Fibroblast of skin of right quadriceps (primary cell): Measurements from ENCODE around the gene TMEM154.
"Not testable (repeated sequence)": the region's sequence is repeated elsewhere in the genome, so short reads cannot be mapped to it uniquely, and the experiment has no call there.

Experiments used
- DNase-seq: peaks from one replicate; pipeline ENCODE4 v3.0.0-alpha.2; 2013

The TMEM154 gene

DNA sequence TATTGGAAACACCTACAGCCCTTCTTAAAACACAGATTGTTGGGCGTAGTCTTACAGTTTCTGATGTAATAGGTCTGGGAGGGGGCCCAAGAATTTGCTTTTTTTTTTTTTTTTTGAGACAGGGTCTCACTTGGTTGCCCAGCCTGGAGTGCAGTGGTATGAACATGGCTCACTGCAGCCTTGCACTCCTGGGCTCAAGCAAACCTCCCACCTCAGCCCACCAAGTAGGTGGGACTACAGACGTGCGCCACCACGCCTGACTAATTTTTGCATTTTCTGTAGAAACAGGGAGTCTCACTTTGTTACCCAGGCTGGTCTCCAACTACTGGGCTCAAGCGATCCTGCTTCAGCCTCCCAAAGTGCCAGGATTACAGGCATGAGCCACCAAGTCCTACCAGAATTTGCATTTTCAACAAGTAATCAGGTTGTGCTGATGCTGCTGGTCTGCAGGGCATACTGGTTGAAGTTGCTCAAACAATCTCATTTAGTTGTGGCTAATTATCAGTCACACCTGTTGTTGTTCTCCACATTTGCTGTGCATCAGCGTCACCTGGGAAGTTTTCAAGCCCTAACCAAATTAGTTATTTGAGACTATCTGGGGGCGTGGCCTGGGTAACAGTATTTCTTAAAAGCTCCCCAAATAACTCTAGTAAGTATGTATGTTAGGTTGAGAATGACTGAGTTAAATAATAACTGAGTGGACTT is 14.0 kb downstream of the TMEM154 start:
- no peak for DNase-seq

DNA sequence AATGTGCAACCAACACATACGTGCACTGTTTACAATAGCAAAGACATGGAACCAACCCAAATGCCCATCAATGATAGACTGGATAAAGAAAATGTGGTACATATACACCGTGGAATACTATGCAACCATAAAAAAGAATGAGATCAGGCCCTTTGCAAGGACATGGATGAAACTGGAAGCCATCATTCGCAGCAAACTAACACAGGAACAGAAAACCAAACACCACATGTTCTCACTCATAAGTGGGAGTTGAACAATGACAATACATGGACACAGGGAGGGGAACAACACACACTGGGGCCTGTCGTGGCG is 15.8 kb downstream of the TMEM154 start:
- not testable (repeated sequence) for DNase-seq

DNA sequence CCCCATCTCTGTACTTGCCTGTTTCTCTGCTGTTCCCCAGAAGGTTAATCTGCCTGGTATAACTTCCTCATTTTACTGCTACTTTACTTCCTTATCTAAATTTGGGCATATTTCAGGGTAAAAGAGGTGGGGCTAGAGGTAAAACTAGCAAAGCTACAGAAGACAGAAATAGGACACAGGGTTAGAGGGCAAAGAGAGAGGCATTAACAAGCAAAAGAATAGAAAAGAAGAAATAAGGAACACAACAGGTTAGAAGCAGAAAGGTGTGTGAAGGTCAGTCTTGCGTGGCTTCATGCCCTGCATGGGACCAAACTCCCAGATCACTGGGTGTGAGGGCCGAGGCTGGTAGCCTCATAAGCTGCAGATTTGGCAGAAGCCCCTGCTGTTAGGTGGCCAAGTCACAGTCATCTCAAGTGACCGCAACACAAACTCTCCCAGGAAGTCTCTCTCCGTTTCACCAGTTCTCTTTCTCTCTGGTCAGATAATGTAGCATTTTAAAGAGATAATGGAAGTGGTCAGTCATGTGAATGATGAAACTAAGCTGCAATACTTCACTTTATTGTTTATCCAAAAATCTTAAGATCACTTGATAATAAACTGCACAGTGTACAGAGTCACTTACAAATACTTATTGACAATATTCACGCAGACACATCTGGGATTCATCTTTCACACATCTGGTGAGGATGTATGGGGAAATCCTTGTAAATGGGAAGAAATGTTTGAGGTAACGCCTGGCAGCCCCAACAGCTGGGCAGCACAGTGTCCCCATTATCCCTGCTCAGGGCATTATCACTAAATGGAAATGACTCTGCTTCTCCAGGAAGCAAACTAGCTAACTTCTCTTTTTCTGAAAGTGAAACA is 16.4 kb downstream of the TMEM154 start:
- DNase-seq: no peak

- DNase-seq: no peak
These were observed 18.1 kb downstream of the TMEM154 start for GRCh38 chr4:152661649-152662048.

DNA sequence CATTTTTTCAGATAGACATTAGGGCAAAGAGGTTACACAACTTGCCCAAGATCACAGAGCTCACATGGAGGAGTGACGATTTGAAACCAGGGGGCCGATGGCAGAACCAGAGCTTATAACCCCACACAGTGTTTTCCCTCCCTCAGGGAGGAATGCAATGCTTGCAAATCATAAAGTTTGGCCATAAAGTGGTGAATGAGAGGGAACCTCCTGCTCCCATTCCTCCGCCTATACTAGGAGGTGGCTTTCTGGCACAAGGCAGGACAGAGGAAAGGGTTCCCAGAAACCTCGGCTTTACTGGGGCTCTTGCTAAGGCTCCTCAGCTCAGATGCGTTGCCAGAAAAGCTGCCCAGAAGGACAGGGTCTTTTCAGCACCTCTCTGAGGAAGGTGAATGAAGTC is 19.3 kb downstream of the TMEM154 start:
- DNase-seq: no peak

DNA sequence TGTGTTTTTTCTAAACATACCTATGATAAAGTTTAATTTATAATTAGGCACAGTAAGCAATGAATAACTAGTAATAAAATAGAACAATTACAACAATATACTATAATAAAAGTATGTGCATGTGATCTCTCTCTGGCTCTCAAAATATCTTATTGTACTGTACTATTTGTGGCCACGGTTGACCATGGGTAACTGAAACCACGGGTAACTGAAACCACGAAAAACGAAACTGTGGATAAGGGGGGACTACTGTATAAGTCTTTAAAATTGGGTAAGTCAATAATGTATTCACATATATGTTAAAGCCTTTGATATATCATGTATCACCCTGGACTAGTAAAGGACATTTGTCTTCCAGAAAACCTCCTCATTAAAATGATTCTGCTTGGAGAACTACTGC is 20.0 kb downstream of the TMEM154 start:
- no peak for DNase-seq

GRCh38 chr4:152657657-152658056 is 22.1 kb downstream of the TMEM154 start:
- no peak for DNase-seq

GRCh38 chr4:152655272-152656129 is 24.3 kb downstream of the TMEM154 start:
- DNase-seq: no peak

DNA sequence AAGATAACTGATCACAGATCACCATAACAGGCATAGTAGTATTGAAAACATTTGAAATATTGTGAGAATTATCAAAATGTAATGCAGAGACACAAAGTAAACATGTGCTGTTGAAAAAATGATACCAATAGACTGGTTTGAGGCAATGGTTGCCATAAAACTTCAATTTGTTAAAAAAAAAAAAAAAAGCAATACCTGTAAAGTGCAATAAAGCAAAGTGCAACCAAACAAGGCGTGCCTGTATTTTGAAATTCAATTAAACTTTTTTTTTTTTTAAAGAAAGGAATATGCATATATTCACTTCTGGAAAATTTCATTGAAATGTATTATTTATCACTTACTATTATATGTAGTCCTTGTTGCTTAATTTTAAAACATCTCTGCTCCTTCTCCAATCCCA is 27.7 kb downstream of the TMEM154 start:
- no peak for DNase-seq

GRCh38 chr4:152651473-152652060 is 28.2 kb downstream of the TMEM154 start:
- no peak for DNase-seq

GRCh38 chr4:152646221-152646620 is 33.6 kb downstream of the TMEM154 start:
- no peak for DNase-seq

DNA sequence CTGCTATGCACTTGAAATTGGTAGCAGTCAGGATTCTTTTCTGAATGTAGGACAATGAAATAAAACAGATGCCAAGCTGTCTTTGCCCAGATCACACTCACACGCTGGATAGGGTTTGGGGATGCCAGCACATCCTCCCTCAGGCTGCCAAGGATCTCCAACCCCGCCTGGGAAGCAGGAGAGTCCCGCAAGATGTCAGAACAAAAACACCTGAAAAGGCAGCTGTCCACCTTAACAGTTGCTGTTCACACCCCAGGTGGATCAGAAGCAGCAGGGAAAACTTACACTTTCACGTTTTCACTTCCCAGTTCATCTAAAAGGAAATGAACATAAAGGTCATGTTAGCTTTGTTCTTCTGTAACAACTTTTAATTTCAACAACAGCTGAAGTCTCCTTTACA is 35.7 kb downstream of the TMEM154 start:
- no peak for DNase-seq

GRCh38 chr4:152643153-152644035 is 36.4 kb downstream of the TMEM154 start:
- DNase-seq: no peak

- DNase-seq: peak; percentile 31
These were observed 39.5 kb downstream of the TMEM154 start for GRCh38 chr4:152640058-152640921.

GRCh38 chr4:152635851-152636250 is 43.9 kb downstream of the TMEM154 start:
- no peak for DNase-seq

DNA sequence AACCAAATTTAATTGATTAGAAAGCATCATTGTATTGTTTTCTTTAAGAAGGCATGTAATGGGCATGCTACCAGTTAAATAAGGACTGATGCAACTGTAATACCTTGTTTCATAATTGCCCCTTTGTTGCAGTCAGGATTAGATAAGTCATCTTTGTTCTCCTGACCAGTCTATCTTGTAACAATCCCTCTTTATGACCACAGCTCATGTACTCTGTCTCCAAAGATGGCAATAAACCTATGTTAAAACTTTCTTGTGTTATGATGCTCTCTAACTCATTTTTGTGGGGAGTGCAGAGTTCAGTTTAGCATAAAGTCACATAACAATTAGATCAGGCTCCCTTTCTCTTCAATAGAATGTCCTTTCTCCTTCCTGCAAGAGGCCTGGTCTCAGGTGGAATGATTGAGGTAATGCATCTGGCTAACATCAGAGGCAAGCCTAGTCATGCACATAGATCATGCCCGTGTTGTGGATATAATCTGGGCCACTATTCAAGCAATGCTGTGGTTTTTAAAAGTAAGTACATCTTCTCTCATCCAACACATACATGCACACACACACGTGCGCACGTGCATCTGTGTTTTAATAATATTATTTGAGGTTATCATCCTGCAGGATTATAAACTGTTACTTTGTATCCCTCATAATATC is 45.6 kb downstream of the TMEM154 start:
- DNase-seq: peak; percentile 9

DNA sequence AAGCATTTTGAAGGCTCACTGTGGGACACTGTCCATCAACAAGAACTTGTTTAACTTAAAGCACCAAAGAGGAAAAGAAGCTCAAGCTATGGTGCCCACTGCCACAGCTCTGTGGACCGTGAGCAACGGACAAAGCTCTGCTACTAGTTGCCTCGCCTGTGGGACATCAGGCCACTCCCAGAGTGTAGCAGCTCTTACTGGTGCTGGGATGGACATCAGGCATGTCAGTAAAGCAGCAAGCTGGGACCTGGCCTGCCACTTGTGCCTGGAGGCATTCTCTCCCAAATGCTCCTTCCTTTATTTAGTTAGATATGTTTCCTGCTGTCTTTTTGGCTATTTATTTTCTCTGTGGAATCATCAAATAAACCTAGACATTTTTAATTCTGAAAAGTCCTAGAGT is 46.7 kb downstream of the TMEM154 start:
- DNase-seq: no peak

DNA sequence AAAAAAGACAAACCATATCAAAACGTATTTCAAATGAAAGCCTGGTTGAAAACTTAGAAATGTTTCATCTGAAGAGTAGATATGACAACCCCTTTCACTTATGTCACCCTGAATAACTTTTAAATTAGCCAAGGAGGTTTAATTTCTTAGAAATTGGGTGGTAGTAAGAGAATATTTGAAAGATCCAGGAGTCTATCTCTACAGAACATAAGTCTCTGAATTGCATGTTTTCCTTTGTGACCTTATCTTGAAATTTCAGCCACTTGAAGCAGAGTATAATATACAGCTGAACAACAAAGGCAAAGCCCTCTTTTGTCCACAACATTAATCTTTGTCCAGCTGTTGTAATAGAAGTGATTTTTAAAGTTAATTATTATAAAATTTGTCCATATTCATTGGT is 49.5 kb downstream of the TMEM154 start:
- DNase-seq: no peak

GRCh38 chr4:152629908-152630307 is 49.9 kb downstream of the TMEM154 start:
- no peak for DNase-seq

DNA sequence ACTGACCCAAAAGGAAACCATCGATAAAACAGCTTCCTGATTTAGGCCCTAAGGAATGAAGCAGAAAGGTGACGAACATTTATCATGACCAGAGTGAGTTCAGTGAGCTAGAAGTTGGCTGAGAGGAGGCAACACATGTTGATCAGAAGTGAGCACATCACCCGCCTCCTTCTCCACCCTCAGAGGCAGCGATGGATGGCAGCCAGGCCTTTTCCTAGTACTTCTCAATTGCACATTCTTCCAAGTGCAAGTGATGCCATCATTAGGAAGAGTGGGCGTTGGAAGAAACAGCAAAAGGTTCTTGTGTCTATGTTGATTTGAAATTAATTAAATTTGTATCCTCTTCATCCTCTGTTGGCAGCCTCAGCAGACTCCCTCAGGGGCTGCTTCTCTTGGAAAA is 51.7 kb downstream of the TMEM154 start:
- DNase-seq: peak; percentile 32

DNA sequence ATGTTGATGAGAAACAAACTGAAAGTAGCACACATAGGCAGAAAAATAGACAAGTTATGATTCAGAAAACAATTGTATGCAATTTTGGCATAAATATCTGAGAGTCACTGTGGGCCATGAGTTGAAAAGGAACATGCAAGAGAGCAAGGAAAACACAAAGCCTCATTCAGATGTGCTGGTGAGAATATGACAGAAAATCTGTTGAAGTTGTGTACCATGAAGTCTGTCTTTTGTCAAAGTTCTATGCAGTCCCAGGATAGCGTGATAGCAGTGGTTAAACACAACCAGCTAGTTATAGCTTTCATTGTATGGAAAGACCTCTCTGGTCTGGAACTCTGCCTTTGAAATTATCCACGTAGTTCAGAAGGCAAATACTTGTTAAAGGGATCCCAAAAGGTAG is 53.0 kb downstream of the TMEM154 start:
- no peak for DNase-seq
